ENCODE data around the gene UNC93B1. TPM values are rescaled to one million over a fixed set of nuclear protein-coding genes. Genes with fewer than 3 reads are reported as not detected.

The UNC93B1 gene
- total RNA-seq, 1 experiment from 2014 or later: 71.2 TPM

DNA sequence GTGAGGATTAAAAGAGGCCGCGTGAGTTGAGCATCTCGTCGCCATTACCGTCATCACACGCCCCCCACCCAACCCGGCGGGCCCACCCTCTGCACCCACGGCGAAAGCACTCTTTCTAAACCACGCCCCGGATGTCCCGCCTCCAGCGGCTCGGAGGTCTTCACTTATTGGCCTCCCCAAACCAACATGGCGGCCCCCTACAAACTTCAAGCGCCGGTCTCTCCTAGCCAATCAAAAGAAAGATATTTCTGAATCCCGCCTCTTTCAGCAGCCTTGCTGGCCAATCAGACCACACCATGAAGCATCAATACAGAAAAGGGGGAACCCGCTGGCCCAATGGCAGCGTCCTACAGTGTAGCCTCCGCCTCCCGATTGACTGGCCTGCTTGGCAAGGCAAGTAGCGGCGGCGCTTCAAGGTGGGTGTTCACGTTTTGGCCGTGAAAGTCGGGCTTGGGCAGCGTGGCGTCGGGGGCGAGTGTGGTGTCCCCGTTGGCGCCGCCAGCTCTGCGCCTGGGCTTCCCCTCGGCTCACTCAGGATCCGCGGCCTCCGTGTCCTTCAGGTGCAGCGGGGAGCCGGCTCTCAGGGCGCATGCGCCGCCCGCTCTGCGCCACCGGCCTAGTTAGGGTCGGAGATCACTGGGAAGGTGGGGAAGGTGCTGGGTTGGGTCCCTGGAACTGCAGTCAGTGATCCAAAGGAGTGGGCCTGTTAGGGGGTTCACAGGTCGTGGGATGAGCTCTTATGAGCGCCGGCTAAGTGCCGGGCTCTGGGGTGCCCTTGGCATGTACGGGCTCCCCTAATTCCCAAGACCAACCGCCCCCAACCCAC, 26.6 kb upstream of the UNC93B1 start, which contains the start of gene NDUFS8:
Gene NDUFS8 (plus strand): TSS at position 364 of the 826 bp plus-strand sequence. CDS start 1,471 bp downstream, outside the sequence.
- TF ChIP-seq, protein P1, sequence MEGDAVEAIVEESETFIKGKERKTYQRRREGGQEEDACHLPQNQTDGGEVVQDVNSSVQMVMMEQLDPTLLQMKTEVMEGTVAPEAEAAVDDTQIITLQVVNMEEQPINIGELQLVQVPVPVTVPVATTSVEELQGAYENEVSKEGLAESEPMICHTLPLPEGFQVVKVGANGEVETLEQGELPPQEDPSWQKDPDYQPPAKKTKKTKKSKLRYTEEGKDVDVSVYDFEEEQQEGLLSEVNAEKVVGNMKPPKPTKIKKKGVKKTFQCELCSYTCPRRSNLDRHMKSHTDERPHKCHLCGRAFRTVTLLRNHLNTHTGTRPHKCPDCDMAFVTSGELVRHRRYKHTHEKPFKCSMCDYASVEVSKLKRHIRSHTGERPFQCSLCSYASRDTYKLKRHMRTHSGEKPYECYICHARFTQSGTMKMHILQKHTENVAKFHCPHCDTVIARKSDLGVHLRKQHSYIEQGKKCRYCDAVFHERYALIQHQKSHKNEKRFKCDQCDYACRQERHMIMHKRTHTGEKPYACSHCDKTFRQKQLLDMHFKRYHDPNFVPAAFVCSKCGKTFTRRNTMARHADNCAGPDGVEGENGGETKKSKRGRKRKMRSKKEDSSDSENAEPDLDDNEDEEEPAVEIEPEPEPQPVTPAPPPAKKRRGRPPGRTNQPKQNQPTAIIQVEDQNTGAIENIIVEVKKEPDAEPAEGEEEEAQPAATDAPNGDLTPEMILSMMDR (IDR thresholded peaks at IDR 0.05; ENCODE audit: unreplicated experiment): no peak
- Mint-ChIP-seq H3K27me3 (ENCODE audit: unreplicated experiment) (no peaks in the 10 kb centered on the region), H3K36me3 (ENCODE audit: insufficient read depth, unreplicated experiment) (peaks cover 60% of the 10 kb centered on the region), H3K9me3 (ENCODE audit: low read depth, unreplicated experiment) (no peaks in the 10 kb centered on the region), H3K4me3 (ENCODE audit: low read depth, unreplicated experiment) (peak within 1 kb of the TSS; percentile 98), H3K27ac (ENCODE audit: unreplicated experiment) (peak within 1 kb of the TSS; percentile 96), H3K4me1 (ENCODE audit: low read depth, unreplicated experiment) (peaks cover 31% of the 10 kb centered on the region)
- peak; percentile 93 for DNase-seq
- intact Hi-C loops (cut with micrococcal nuclease; ENCODE audit: unreplicated experiment): loop anchor here (10.0 kb wide), 1 partner anchor 174 kb away; no protein-coding TSS in a partner anchor
- BruUV-seq (replicated peaks): no TSS peak
- CTCF ChIA-PET: no interaction called here

DNA sequence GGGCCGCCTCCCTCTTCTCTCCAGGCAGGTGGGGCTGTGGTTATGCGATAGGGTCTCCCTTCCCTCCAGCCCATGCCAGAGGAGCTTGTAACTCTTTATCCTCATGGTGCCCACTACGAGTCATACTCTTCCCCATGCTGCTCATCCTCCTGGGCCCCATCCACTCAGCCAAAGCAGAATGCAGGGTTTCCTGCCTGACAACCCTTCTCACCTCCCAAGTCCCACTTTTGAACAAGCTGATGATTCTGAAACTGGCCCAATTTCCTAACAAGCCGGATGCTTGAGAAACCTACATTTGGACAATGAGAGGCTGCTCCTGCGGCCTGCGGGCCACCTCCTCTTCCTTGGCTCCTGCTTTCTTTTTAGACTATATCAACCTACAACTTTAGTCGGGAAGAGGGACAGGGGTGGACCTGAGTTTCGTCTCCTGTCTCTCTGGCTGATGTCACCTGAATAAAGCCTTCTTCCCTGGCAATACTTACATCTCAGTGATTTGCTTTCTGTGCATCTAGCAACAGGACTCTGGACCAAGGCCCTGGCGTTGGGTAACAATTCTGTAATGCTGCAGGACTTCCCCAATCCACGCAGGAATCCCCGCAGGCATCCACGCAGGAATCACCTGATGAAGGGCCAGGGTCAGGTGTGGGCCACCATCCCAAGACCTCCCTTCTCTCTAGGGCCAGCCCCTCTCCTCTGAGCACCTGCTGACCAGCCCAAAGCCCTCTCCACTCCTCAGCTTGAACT, 25.1 kb upstream of the UNC93B1 start:
- H3K4me3 Mint-ChIP-seq (ENCODE audit: low read depth, unreplicated experiment): peak overlapping the region; percentile 98
- BruUV-seq (replicated peaks): no TSS peak
- intact Hi-C loops (cut with micrococcal nuclease; ENCODE audit: unreplicated experiment): no loop called here
- no peaks in the 10 kb centered on the region for H3K27me3 Mint-ChIP-seq (ENCODE audit: unreplicated experiment)
- H3K36me3 Mint-ChIP-seq (ENCODE audit: insufficient read depth, unreplicated experiment): peaks cover 69% of the 10 kb centered on the region
- H3K4me1 Mint-ChIP-seq (ENCODE audit: low read depth, unreplicated experiment): peaks cover 31% of the 10 kb centered on the region
- no peak for DNase-seq
- CTCF ChIA-PET: interaction anchor here (0.6 kb wide), 1 partner anchor 78 kb away, joined by 3 read pairs; no protein-coding TSS in a partner anchor
- no peaks in the 10 kb centered on the region for H3K9me3 Mint-ChIP-seq (ENCODE audit: low read depth, unreplicated experiment)
- TF ChIP-seq, protein P1 (IDR thresholded peaks at IDR 0.05; ENCODE audit: unreplicated experiment): no peak
- H3K27ac Mint-ChIP-seq (ENCODE audit: unreplicated experiment): peak overlapping the region; percentile 96

DNA sequence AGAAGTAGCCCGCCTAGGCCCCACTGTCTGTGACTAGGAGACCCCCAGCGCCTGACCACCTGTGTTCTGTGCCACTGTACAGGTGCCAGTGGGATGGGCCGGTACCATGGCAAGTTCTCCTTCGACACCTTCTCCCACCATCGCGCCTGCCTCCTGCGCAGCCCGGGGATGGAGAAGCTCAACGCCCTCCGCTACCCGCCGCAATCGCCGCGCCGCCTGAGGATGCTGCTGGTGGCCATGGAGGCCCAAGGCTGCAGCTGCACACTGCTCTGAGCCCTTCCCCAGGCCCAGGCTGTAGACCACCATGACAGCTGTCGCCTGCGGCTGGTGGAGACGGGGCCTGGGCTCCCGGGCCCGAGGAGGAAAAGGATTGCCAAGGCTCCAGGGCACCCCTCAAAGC, 23.8 kb upstream of the UNC93B1 start:
- Mint-ChIP-seq H3K4me3 (ENCODE audit: low read depth, unreplicated experiment) (peak overlapping the region; percentile 21), H3K9me3 (ENCODE audit: low read depth, unreplicated experiment) (no peaks in the 10 kb centered on the region), H3K36me3 (ENCODE audit: insufficient read depth, unreplicated experiment) (peaks cover 70% of the 10 kb centered on the region), H3K27ac (ENCODE audit: unreplicated experiment) (peak overlapping the region; percentile 82), H3K27me3 (ENCODE audit: unreplicated experiment) (no peaks in the 10 kb centered on the region), H3K4me1 (ENCODE audit: low read depth, unreplicated experiment) (peaks cover 31% of the 10 kb centered on the region)
- BruUV-seq (replicated peaks): no TSS peak
- intact Hi-C loops (cut with micrococcal nuclease; ENCODE audit: unreplicated experiment): no loop called here
- CTCF ChIA-PET: no interaction called here
- no peak for DNase-seq
- TF ChIP-seq, protein P1 (IDR thresholded peaks at IDR 0.05; ENCODE audit: unreplicated experiment): no peak

DNA sequence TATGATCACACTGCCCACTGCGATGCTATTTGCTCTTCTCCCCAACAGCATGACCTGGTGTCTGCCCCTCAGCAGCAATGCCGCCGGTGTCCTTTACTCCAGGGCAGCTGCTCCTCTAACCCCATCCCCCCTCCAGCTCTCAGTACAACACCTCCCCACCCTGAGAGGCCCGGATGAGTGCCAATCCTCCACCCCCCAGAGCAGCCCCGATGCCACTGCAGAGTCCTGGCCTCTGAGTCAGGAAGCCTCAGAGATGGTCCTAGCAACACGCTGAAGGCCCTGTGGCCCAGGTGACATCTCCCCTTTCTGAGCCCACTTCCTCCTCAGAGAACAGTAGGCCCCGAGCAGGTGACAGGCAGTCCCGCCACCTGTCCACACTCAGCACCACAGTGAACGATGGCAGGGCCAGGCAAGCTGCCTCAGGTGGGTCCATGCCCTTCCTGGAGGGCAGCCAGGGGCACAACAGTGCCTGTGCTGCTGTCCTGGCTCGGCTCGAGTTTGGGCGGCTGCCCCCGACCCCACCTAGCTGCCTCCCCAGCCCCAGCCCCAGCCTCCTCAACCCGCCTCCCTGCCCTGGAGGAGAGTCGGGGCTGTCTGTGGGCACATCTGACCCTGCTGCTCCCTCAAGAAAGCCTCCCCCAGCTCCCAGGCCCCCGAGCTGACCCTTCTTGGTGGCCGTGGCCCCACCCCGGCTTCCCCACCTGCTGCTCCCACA, 22.7 kb upstream of the UNC93B1 start:
- BruUV-seq (replicated peaks): no TSS peak
- Mint-ChIP-seq H3K27me3 (ENCODE audit: unreplicated experiment) (no peaks in the 10 kb centered on the region), H3K4me1 (ENCODE audit: low read depth, unreplicated experiment) (peaks cover 25% of the 10 kb centered on the region), H3K4me3 (ENCODE audit: low read depth, unreplicated experiment) (no peak overlapping the region), H3K9me3 (ENCODE audit: low read depth, unreplicated experiment) (no peaks in the 10 kb centered on the region), H3K27ac (ENCODE audit: unreplicated experiment) (peak overlapping the region; percentile 21), H3K36me3 (ENCODE audit: insufficient read depth, unreplicated experiment) (peaks cover 73% of the 10 kb centered on the region)
- CTCF ChIA-PET: no interaction called here
- no peak for DNase-seq
- TF ChIP-seq, protein P1 (IDR thresholded peaks at IDR 0.05; ENCODE audit: unreplicated experiment): no peak
- intact Hi-C loops (cut with micrococcal nuclease; ENCODE audit: unreplicated experiment): no loop called here

Data from Calu3 (cell line).